DMS53 (cell line): ENCODE results near the gene TMEM178B.
"Not testable (repeated sequence)": the region's sequence is repeated elsewhere in the genome, so short reads cannot be mapped to it uniquely, and the experiment has no call there.

Experiments
- DNase-seq: peaks from one replicate; lab custom pipeline; 2025; lab: John Stamatoyannopoulos, UW

TMEM178B gene

DNA sequence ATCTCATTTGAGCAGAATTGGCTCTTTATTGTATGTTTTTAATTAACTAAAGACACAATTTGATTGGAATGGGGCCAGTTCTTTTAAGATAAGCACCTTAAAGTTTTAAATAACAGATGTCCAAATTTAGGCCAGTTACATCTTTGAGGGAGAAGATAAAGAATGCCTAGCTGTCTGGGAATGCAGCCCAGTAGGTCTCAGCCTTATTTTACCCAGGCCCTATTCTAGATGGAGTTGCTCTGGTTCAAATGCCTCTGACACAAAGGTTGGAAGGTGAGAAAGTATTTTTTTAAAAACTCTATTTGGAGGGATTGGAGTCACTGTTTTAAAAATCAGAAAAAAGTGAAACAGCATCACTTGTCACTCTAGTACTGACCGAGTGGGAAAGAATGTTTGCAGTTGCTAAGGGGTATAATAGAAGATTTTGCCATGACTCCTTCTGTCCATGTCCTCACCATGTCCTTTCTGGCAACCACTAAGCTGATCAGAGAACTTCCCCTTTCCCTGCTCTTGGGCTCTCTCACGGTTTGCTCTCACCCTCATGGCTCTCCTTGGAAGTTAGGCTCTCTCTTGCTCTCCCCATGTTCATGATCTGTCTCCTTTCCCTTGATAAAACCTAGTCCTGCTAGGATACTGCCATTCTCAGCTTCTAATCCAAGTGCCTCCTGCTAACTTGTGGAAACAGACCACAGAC is 239.1 kb downstream of the TMEM178B start:
- DNase-seq, result no peak

DNA sequence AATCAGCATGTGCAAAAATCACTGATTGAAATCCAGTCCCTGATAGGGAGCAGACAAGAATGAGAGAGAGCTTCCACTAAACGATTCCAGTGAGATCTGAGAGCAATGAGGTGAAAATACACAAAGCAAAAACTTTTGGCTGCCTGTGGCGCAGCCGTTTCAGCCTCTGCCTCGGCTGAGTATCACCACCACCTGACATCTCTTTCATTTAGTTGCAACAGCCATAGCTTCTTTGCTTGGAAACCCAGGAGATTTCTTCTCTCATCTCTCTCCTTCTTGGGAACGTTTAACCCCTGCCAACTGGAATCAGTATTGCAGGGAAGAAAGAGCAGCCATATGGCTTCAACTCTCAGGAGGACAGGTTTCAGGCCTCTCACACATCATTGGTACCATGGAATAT is 240.0 kb downstream of the TMEM178B start:
- DNase-seq, result no peak

DNA sequence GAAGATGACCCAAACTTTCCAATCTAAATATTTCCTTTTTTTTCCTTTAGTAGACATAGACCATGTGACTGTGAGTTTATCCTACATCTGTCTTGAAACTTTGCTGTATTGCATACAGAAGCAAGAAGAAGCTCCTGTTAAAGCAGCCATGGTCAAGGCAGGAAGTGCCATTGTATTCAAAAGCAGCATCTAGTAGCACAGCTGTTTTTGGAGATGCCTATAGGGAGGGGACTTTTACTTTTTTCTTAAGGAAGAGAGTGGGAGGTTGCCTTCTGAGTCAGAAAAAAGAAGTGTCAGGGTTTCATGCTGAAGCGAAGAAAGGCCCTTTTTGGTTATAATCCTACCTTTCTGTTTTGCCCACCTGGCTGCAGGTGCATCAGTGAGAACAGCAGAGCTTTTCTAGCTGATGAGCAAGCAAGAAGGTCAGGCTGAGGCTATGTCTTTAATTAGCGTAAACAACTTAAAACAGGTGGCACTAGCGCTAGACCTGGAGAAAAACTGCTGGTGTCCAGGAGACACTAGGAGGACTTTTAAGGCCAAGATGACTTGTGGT is 243.2 kb downstream of the TMEM178B start:
- DNase-seq, result no peak

DNA sequence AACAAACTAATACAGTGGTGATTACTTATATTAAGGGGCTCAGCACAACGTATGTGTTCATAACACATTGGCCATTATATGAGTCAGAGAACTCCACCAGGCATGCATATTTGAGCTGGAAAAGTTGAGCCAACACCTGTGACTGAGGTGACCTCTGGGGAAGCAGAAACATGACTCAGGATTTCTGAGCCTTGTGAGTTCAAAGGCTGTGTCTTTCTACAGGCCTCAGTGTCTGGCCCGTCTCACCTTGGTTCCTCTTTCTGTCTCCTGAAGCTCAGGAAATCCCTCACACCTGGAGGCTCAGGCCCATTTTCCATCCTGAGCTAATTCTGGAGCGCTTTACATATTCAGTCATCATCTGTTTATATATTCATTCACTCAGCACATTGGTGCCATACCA is 246.4 kb downstream of the TMEM178B start:
- DNase-seq, result peak; percentile 11

DNA sequence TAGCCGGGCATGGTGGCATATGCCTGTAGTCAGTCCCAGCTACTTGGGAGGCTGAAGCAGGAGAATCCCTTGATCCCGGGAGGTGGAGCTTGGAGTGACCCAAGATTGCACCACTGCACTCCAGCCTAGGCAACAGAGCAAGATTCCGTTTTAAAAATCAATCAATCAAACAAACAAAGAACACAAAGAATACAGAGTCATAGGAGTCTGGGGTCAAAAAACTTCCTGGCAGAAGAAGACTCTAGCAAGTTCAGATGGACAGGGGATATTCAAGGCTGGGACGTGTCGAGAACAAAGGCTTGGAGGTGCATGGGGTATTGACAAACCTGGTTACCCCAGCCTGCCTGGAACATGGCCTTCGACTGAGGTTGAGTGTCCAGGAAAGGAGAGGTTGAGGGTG is 248.5 kb downstream of the TMEM178B start:
- no peak for DNase-seq

DNA sequence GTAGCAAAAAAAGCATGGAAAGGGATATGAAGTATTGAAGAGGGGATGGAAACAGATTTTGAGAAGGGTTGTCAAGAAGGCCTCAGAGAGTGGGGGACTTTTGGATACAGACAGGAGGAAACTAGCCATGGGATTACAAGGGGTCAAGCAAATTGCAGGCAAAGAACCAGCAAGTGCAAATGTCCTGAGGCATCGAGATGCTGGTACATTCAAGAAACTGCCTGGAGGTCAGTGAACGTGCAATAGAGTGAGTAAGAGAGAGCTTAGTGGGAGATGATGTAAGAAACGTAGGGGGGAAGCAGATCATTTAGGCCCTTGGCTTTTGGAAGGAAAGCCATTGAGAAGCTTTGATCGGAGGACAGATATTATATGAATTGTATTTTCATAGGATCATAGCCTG is 250.0 kb downstream of the TMEM178B start:
- no peak for DNase-seq

DNA sequence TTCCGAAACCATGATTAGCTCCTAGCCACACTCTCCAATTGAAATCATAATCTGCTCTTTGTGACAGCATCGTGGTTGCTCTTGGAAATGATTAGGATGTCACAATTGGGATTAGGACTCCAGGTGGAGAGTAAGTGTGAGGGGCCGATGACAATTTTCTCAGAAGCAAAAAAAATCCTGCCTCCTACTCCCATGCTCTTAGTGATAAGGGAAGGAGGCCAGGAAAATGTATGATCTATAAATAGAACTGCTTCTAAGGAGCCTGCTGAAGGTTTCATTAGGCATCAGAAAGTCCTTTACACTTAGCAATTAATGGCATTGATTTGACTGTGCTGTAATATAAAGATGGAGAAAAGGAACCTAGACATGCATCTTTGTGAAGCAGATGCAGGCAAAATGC is 251.0 kb downstream of the TMEM178B start:
- no peak for DNase-seq

DNA sequence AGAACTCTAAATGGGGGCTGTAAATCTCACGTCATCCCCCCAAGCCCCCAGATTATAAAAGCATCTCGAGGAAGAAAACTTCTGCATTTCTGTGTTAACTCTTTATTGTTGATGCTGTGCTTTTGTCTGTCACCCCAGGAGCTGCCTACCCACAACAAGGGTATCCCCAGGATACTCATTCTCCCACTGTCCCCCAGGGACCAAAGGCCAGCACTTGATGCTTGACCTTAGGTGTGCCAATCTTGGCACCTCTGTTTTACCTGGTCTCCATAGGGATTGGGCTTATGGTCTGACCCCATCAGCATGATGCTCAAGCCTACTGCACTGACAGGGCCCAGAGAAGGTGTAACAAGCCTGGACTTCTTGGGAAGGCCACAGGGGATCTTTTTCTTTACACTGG is 251.4 kb downstream of the TMEM178B start:
- DNase-seq, result no peak

DNA sequence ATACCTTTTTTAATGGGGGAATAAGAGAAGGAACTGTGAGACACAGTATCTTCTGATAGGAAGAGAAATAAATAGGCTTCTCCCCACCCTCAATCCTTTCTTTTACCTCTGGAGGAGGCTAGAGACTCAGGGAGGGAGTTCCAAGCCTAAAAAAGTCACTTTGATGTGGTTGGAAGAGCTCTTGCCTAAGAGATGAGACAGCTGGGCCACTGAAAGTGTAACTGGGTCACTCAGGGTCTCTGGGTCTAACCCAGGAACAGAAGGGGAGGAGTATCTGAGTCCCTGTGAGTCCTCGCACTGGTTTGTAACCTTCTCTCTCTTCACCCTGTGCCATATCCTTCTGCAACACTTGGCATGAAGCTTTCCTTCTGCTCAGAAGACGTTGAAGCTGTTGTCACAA is 254.4 kb downstream of the TMEM178B start:
- no peak for DNase-seq

DNA sequence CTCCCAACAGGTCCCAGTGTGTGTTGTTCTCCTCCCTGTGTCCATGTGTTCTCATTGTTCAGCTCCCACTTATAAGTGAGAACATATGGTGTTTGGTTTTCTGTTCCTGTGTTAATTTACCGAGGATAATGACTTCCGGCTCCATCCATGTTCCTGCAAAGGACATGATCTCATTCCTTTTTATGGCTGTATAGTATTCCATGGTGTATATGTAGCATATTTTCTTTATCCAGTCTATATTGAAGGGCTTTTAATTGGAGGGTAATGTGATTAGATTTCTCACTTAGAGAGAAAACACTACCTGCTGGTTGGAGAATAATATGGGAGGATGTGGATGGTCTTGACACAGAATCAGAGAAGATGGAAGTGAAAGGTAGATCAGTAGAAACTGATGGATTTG is 256.4 kb downstream of the TMEM178B start:
- not testable (repeated sequence) for DNase-seq

DNA sequence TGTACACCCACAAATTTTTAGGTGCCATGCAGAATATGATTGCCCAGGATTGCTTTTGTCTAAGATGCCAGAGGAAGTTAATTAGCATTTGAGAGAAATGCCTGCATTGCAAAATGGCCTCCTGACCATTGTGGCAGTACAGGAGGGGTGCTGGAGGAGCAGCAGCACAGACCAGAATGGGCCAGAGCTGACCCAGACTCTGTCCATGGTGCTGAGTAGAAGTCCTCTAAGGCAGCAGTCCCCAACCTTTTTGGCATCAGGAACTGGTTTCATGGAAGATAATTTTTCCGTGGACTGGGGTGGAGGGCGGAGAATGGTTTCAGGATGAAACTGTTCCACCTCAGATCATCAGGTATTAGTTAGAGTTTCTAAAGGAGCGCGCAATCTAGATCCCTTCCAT is 259.6 kb downstream of the TMEM178B start:
- DNase-seq, result no peak

DNA sequence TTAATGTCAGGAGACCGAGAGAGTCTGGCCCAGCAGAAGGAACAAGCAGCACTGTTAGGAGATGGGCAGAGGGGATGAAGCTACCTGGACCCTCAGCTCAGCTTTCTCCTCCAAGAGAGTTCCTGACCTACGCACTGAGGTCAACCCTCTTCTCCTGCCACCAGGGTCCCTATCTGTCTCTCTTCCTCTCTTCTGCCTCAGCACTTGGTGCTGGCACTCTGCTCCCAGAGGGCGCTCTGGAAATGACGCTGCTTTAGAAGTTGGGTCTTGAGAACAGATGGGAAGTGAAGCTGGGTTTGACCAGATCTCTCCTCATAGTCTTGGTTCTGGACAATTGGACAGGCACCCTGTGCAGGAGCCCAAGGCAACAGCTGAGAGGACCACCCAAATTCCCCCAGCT is 261.3 kb downstream of the TMEM178B start:
- DNase-seq, result no peak

DNA sequence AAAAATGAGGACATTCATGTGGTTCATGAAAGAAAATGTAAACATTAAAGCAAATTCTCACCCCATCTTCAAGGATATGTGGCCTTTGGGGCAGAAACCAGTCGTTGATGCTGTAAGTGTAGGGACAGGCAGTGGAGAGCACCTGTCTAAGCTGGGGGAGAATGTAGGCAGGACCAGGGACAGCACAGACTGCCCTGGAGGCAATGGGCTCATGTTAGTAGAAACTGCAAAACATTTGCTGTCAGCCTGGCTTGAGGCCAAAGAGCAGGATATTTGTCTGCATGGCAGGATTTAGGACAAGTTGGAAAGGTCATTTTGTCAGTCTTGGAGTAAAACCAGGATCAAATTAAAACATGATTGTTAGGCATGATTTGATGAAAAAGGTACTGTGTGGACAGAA is 265.7 kb downstream of the TMEM178B start:
- no peak for DNase-seq

DNA sequence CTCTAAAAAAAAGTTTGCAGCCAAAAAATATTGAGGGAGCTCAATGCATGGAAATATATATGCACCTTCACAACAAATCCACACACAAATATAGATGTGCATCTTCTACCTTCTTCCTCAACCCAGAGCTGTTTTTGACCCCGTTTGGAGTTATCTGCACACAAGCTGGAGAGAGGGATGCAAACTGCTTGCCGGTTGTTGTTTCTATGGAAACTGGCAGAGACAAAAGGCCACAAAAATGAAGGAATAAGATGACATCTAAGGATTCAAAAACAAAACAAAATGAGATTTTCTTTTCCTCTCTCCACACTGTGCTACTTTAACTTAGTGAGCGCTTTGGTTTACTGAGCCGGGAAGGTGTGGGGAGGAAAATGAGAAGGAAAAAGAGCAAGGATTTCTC is 267.1 kb downstream of the TMEM178B start:
- no peak for DNase-seq

DNA sequence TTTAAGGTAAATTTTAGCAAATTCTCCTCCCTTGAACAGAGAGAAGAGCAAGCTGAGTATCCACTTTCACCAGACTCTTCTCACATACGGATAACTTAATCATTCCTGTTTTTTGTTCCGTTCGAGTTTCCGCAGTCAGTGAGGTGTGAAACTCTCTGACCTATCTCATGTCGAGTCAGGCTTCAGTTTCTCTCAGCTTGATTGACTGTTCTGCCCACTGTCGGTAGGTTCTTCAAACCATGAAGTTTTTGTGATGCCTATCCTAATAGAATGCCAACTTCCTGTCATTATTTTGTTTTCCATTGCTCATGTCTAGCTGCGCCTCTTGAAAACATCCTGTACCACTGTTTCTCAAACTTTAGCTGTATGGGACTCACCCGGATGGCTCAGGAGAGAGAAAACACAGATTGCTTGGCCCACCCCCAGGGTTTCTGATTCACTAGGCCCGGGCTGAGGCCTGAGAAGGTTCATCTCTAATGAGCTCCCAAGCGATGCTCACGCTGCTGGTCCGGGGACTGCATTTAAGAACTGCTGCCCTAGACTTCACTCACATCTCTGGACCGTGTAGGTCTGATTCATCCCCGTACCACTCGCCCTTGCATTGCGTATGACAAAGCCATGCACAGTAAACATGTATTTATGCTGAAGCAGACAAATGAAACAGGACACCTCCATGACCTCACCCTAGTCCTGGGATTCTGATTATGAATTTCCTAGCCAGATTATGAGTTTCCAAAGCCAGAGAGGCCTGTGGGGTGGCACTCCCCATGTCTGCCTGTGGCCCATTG is 269.0 kb downstream of the TMEM178B start:
- DNase-seq, result peak; percentile 18

DNA sequence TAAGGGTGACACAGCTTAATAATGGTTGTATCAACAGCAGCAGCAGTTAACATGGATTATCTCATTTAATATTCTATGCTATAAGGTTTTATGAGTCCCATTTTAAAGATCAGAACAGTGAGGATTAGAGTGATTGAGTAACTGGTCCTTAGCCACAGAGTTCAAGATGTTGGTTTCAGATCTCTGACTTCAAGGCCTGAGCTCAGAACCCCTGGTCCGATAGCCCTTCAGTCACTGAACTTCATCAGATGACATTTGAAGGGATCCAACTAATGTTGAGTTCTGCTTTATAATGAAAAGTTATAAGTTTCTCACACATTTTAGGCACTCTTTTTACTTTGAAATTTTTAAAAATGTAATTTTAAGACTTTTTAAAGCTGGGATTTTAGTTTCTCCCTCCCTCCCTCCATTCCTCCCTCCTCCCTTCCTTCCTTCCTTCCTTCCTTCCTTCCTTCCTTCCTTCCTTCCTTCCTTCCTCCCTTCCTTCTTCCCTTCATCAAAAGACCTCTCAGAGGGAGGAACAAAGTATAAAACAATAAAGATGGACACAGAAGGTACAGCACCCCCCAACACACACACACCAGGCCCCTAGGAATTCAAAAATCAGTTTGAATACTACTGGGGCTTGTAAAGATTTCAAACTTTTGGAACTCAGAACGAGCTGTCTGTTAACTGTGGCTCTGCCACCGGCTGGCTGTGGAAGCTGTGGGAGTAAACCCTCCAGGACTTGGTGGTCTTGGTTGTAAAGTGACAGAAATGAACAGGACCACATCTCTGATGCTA is 270.5 kb downstream of the TMEM178B start:
- DNase-seq, result no peak

DNA sequence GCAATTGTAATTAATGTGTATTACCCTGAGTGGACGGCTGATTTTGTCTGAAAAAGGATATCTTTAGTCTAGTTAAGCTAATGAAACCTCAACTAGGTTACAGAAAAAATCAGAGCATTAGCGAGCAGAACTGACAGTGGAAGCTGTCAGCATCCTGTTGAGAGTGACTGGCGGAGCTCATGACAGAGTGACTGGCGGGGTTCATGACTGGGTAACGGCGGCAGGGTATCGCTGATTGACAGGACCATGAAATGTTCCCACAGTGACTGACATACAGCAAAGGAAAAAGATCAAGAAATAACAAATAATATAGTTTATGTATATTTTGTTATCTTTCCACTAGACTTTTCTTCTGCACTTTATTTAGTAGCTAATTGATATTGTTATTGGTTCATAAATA is 274.9 kb downstream of the TMEM178B start:
- DNase-seq, result no peak

DNA sequence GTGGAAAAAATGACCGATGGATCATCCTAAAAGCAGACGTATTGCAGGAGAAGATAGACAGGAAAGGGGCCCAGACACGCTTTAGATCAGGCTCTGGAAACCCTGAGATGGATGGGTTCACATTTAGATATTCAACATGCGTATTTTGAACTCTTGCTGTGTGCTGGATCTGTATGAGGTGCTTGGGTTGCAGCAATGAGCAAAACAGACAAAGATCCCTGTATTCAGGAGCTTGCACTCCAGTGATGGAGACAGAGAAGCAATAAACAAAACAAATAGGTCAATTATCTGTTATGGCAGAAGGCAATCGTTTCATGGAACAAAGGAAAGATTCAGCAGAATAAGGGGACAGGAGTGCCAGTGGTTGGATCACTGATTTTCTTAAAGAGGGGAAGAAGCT is 275.5 kb downstream of the TMEM178B start:
- no peak for DNase-seq

DNA sequence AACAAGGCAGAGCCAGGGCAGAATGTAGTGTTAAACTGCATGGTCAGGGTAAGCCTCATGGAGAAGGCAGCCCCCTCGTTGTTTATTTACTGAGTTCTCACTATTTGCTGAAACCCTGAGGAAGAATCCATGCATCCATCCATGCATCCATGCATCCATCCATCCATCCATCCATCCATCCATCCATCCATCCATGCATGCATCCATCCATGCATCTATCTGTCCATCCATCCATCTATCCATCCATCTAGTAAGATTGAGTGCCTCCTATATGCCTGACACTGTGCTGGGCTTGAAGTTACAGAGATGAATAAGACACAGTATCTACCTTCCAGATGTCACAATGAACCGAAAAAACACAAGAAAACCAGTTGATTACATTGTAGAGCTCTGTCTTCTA is 275.9 kb downstream of the TMEM178B start:
- no peak for DNase-seq

DNA sequence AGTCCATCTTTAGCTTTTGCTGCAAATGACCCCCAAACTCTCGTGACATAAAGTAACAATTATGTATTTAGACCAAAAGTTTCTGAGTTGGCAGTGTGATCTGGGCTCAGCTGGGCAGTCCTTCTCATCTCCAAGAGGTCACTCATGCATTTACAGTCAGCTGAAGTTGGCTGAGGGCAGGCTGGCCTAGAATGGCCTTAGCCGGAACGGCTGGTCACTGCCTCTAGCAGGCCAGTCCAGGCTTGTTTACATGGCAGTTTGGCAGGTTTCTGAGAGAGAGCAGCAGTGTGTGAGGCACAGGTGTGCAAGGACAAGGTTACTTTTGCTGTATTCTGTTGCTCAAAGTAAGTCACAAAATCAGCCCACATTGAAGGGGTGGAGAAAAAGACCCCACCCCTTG is 277.3 kb downstream of the TMEM178B start:
- no peak for DNase-seq

DNA sequence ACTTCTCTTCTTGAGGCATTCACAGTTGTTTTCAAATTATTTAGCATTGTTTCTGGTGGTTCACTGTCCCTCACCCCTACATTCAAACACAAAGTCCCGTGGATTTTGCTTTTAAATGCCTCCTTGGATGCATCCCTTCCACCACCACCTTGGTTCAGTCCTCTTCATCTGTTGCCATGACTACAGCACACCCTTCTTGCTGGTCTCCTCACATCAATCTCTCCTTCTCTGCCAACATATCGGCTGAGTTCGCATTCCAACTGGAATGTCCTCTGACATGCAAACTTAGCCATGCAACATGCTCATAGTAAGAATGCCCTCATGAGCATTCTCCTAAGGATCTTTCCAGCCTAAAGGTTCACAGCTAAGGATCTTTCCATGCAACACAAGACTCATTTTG is 279.1 kb downstream of the TMEM178B start:
- no peak for DNase-seq

DNA sequence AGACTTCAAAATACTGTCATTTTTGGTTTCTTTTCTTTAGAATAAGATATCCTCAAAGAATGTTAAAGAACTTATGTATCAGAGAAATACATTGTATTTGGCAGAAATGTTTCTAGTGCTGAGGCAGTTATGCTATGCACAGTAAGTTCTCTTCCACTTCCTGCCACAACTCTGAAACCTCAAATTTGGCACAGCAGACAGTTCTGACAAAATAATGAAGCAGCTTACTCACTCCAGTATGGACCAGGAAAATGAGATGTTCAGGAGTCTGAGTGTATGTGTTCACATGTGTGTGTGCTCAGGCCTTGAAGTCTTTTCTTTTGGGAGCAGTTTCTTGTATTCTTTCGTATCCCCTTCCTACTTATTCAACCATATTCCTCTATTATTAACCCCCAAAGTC is 280.4 kb downstream of the TMEM178B start:
- no peak for DNase-seq

DNA sequence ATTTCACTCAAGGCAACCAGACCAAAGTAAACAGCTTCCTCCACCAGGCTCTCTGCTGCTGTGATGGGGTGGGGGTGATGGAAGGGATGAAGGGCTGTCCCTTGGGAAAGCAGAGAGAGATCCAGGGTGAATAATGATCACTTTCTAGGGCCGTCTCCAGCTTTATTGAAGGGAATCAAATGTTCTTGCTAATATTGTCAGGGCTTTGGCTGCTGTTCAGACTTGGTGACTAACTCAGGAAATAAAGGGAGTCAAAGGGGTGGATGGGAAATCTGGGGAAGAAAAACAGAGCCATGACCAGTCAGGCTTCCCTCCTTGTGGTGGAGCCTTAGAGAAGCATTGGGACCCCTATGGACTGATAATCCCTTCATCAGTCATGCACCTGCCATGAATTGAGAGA is 281.2 kb downstream of the TMEM178B start:
- DNase-seq, result no peak
